Activated naive CD8-positive, alpha-beta T cell treated with anti-CD3 and anti-CD28 coated beads, Interleukin-2, amount 10 ng/mL, durations not matched to agents 7 days and 5 days (primary cell): ENCODE results near the gene MAD2L2. TPM values are rescaled to one million over a fixed set of nuclear protein-coding genes. Genes with fewer than 3 reads are reported as not detected.

ENCODE experiments used
- ATAC-seq: fragments of 150-1000 bp; cut with Tn5 transposase; one replicate; pipeline ENCODE4 v1.10.0; 2021; ENCODE audit warnings: low read depth, moderate library complexity
- POLR2A ChIA-PET: fragments of 350-600 bp; sonication (Branson Sonifier 250); formaldehyde crosslinking; loops from one replicate; lab custom pipeline; 2021; ENCODE audit warnings: antibody characterized with exemption; lab: Charles Lee
- DNase-seq: peaks from one replicate; pipeline ENCODE4 v3.0.0; 2021
- H3K27ac Mint-ChIP-seq: one replicate; pipeline ENCODE4 v1.8.0; 2022; ENCODE audit warnings: mild to moderate bottlenecking, mixed read lengths
- H3K27me3 Mint-ChIP-seq: one replicate; pipeline ENCODE4 v1.8.0; 2022; ENCODE audit warnings: mild to moderate bottlenecking, moderate library complexity, mixed read lengths
- H3K36me3 Mint-ChIP-seq: one replicate; pipeline ENCODE4 v1.8.0; 2021; ENCODE audit warnings: mild to moderate bottlenecking, mixed read lengths
- H3K4me1 Mint-ChIP-seq: one replicate; pipeline ENCODE4 v1.8.0; 2021; ENCODE audit warnings: mixed read lengths
- H3K4me3 Mint-ChIP-seq: one replicate; pipeline ENCODE4 v1.8.0; 2022; ENCODE audit warnings: mild to moderate bottlenecking, moderate library complexity, mixed read lengths
- H3K9me3 Mint-ChIP-seq: one replicate; pipeline ENCODE4 v1.8.0; 2021; ENCODE audit warnings: mixed read lengths
- total RNA-seq, 2 experiments: library from RNA; stranded (reverse); gene quantifications; one replicate each; pipeline ENCODE4 v1.2.3, GENCODE V29; 2021

The MAD2L2 gene
- total RNA-seq, 2 experiments from 2014 or later, result 95.4 to 103 TPM

DNA sequence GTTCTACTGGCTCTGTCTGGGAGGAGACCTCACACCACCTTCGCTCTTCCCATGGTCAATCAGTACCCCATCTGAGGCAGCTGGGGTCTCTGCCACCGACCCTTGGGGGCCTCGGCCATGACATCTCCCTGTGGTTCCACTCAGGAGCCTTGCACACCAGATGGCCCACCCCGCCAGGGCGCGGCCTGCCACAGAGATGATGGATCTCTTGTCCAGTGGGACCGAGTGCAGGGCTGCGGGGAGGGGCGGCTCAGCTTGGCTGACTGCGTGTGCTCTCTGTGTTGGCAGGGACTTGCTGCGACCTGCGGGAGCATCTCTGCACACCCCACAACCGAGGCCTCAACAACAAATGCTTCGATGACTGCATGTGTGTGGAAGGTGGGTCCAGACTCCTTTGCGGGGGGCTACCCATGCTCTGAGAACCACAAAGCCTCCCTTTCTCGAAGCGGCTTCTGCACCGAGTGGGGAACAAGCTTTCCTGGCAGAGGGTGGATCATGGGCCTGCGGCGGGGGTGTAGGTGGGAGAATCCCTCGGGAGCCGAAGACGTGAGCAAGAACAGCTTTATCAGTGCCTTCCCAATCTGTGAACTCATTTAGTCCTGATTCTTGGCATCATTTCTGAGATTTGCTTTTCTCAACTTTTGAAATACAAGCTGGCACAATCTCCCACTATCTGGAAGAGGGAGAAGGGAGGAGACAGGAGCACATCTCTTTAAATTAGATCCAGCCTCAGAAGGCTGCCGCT, 34.1 kb upstream of the MAD2L2 start:
- POLR2A ChIA-PET, result interaction anchor here (1.6 to 2.1 kb wide), 2 partner anchors 51 to 193 kb away, joined by 3 to 14 read pairs; partner anchors contain the start of gene FBXO6
- DNase-seq, result no peak

GRCh38 chr1:11713095-11713494, 32.1 kb upstream of the MAD2L2 start:
- H3K4me1 Mint-ChIP-seq, result no peaks in the 10 kb centered on the region
- ATAC-seq (no peak), DNase-seq (no peak)
- peaks cover 4% of the 10 kb centered on the region for H3K27me3 Mint-ChIP-seq
- no peak overlapping the region for H3K27ac Mint-ChIP-seq
- no peaks in the 10 kb centered on the region for H3K9me3 Mint-ChIP-seq
- H3K4me3 Mint-ChIP-seq, result no peak overlapping the region
- no peaks in the 10 kb centered on the region for H3K36me3 Mint-ChIP-seq
- POLR2A ChIA-PET, result interaction anchor here (1.4 kb wide), 1 partner anchor 63 kb away, joined by 3 read pairs; no protein-coding TSS in a partner anchor

More for the DNA sequence above, 34.1 kb upstream of the MAD2L2 start:
- Mint-ChIP-seq H3K4me3 (no peak overlapping the region), H3K9me3 (no peaks in the 10 kb centered on the region), H3K36me3 (no peaks in the 10 kb centered on the region), H3K27ac (no peak overlapping the region), H3K27me3 (peaks cover 4% of the 10 kb centered on the region), H3K4me1 (peaks cover 11% of the 10 kb centered on the region)
- no peak for ATAC-seq

- POLR2A ChIA-PET, result interaction anchor here (1.4 kb wide), 1 partner anchor 62 kb away, joined by 3 read pairs; no protein-coding TSS in a partner anchor
- Mint-ChIP-seq H3K27me3 (peaks cover 4% of the 10 kb centered on the region), H3K9me3 (no peaks in the 10 kb centered on the region), H3K36me3 (no peaks in the 10 kb centered on the region), H3K27ac (no peak overlapping the region), H3K4me3 (no peak overlapping the region), H3K4me1 (no peaks in the 10 kb centered on the region)
- no peak for DNase-seq
- no peak for ATAC-seq
Measured at GRCh38 chr1:11712285-11712684, 31.3 kb upstream of the MAD2L2 start.

- ATAC-seq, result no peak
- no peaks in the 10 kb centered on the region for H3K36me3 Mint-ChIP-seq
Measured at GRCh38 chr1:11711490-11711889, 30.5 kb upstream of the MAD2L2 start.

DNA sequence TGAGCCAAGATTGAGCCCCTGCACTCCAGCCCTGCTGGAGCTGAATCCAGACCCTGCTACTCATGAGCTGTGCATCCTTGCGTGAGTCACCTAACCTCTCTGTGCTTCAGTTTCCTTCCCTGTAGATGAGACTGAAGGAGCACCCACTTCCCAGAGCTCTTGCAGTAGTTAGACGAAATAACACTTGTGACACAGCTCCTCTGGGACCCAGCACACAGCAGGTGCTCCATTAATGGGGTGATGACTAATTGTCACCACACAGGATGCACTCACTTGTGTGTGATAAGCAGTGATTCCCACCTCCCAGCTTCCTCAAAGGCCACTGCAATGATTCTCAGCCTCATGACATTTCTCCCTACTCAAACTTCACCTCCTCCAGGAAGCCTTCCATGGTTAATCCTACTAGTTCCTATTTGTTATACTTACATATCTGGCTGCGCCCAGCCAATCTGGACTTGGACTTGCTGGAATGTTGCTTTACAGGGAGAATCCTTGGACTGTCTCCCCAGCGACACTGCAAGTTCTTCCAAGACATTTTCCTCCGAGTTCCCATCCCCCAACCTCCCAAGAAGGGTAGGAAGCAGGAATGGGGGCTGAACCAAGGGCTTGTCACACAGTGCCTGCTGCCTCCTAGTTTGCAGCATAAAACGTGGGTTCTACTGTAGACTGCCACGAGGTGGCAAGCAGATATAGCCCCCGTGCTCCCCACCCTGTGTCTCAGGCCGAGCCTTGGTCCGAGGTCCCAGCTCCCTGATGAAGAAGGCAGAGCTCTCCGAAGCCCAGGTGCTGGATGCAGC, 27.8 kb upstream of the MAD2L2 start:
- H3K27me3 Mint-ChIP-seq, result peaks cover 11% of the 10 kb centered on the region
- no peak overlapping the region for H3K27ac Mint-ChIP-seq
- no peak for ATAC-seq
- H3K36me3 Mint-ChIP-seq, result no peaks in the 10 kb centered on the region
- H3K4me3 Mint-ChIP-seq, result no peak overlapping the region
- H3K4me1 Mint-ChIP-seq, result no peaks in the 10 kb centered on the region
- POLR2A ChIA-PET, result interaction anchor here (0.6 to 1.9 kb wide), 3 partner anchors 11 to 1889 kb away, joined by 3 to 5 read pairs (median 4); no protein-coding TSS in a partner anchor
- H3K9me3 Mint-ChIP-seq, result no peaks in the 10 kb centered on the region
- no peak for DNase-seq

More at GRCh38 chr1:11711490-11711889, 30.5 kb upstream of the MAD2L2 start:
- POLR2A ChIA-PET, result interaction anchor here (0.7 to 1.0 kb wide), 3 partner anchors 8 to 57 kb away, joined by 4 to 5 read pairs (median 4); partner anchors contain the start of genes FBXO2 and FBXO44
- Mint-ChIP-seq H3K9me3 (no peaks in the 10 kb centered on the region), H3K27me3 (peaks cover 4% of the 10 kb centered on the region), H3K27ac (no peak overlapping the region), H3K4me1 (no peaks in the 10 kb centered on the region), H3K4me3 (no peak overlapping the region)
- DNase-seq, result no peak

DNA sequence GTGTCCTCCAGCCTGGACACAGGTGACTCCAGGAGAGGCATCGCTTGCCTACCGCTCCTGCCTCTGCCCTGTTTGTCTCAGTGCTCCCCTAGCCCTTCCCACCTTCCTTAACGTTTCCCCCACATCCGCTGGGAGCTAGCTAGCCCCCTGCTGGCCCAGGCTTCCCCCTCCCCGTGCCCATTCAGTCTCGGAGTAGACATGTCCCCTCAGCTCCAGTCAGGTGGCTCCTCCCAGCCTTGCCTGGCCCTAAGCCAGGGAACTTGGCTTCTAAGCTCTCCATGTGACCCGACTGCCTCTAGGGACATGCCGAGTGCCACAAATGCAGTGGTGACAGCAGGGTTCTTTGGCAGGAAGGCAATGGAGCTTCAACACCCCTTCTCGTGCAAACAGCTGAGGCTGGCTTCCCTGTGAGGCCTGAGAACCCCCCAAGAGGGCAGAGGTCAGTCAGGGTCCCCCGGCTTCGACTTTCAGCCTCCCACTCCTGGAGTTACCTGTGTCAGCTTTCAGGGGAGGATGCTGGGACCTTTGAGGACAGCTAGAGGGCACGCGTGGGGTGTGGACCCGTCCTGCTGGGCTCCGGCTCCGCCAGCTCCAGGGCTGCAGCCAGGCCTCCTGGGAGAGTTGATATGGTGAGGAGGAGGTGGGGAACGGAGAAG, 26.8 kb upstream of the MAD2L2 start:
- no peak for DNase-seq
- Mint-ChIP-seq H3K9me3 (no peaks in the 10 kb centered on the region), H3K4me3 (no peak overlapping the region), H3K4me1 (peaks cover 5% of the 10 kb centered on the region), H3K36me3 (no peaks in the 10 kb centered on the region), H3K27ac (no peak overlapping the region), H3K27me3 (peaks cover 13% of the 10 kb centered on the region)
- no peak for ATAC-seq
- POLR2A ChIA-PET, result interaction anchor here (1.0 to 1.9 kb wide), 2 partner anchors 12 to 13 kb away, joined by 4 to 5 read pairs; no protein-coding TSS in a partner anchor

- peaks cover 5% of the 10 kb centered on the region for H3K4me1 Mint-ChIP-seq
- no peak for ATAC-seq
- H3K27ac Mint-ChIP-seq, result no peak overlapping the region
- peaks cover 13% of the 10 kb centered on the region for H3K27me3 Mint-ChIP-seq
- H3K36me3 Mint-ChIP-seq, result no peaks in the 10 kb centered on the region
- no peak for DNase-seq
- H3K9me3 Mint-ChIP-seq, result no peaks in the 10 kb centered on the region
- H3K4me3 Mint-ChIP-seq, result no peak overlapping the region
- POLR2A ChIA-PET, result interaction anchor here (1.5 kb wide), 1 partner anchor 41 kb away, joined by 3 read pairs; no protein-coding TSS in a partner anchor
Measured at GRCh38 chr1:11706292-11706691, 25.3 kb upstream of the MAD2L2 start.

DNA sequence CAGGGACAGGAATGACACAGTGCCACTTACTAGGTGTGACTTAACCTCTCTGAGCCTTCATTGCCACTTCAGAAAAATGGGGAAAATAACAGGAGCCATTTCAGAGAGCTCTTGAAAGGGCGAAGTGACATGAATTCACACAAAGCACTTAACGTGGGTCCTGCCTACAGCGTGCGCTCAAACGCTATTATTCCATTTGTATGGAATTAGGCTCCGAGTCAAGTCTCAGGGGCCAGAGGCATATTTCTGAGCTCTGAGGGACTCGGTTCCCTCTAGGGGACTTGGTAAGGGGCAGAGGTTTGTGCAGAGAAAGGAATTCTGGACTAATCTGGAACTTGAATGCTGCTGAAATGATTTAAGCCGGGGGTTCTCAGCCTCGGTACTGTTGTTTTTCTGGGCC, 24.6 kb upstream of the MAD2L2 start:
- Mint-ChIP-seq H3K4me1 (peaks cover 5% of the 10 kb centered on the region), H3K36me3 (no peaks in the 10 kb centered on the region), H3K27me3 (peaks cover 17% of the 10 kb centered on the region), H3K4me3 (no peak overlapping the region), H3K27ac (no peak overlapping the region), H3K9me3 (no peaks in the 10 kb centered on the region)
- no peak for ATAC-seq
- no peak for DNase-seq
- POLR2A ChIA-PET, result interaction anchor here (1.5 kb wide), 1 partner anchor 41 kb away, joined by 3 read pairs; no protein-coding TSS in a partner anchor

- ATAC-seq, result no peak
- POLR2A ChIA-PET, result interaction anchor here (1.5 kb wide), 1 partner anchor 40 kb away, joined by 3 read pairs; no protein-coding TSS in a partner anchor
- Mint-ChIP-seq H3K9me3 (no peaks in the 10 kb centered on the region), H3K36me3 (no peaks in the 10 kb centered on the region), H3K4me1 (peaks cover 5% of the 10 kb centered on the region), H3K27me3 (peaks cover 14% of the 10 kb centered on the region), H3K27ac (no peak overlapping the region), H3K4me3 (no peak overlapping the region)
- no peak for DNase-seq
Measured at GRCh38 chr1:11704691-11705475, 23.9 kb upstream of the MAD2L2 start.

GRCh38 chr1:11704194-11704529, 23.2 kb upstream of the MAD2L2 start:
- POLR2A ChIA-PET, result no interaction called here
- Mint-ChIP-seq H3K4me3 (no peak overlapping the region), H3K27ac (no peak overlapping the region)

DNA sequence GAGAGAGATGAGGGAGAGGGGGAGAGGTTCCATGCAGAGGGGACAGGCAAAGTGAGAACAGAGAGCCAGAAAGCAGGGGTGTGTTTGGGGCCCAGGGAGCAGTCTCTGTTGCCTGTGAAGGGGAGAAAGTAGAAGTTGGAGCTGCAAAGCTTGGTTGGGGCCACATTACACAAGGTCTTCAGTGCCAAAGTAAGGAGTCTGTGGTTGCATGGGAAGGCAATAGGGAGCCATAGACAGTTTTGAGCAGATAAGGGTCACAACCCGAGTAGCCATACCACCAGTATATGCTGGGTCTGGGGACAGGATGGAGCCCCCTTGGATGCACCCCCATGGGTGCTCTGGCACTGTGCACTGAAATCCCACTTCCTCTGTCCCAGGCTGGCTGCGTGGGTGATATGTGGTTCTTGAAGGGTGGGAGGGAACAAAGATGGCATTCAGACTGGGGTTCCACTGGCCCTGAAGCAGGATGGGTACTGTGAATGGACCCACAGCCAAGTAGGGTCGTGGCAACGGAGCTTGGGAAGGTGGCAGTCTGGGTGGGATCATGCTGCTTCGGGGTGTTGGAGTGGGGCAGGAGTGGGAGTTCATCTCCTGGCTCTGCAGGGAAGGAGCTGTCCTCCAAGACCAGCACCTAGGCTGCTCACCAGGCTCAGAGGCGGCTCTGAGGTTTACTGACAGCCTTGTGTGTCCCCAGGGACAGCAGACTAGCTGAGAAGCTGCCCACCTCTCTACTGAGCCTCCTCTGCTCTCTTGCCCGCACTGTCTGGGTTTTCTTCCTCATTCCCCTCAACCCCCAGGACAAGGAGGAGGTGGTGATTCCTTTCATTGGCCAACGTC, 22.6 kb upstream of the MAD2L2 start:
- no peak overlapping the region for H3K4me3 Mint-ChIP-seq
- no peak for DNase-seq
- no peaks in the 10 kb centered on the region for H3K36me3 Mint-ChIP-seq
- ATAC-seq, result no peak
- H3K27me3 Mint-ChIP-seq, result peaks cover 17% of the 10 kb centered on the region
- H3K4me1 Mint-ChIP-seq, result peaks cover 5% of the 10 kb centered on the region
- no peaks in the 10 kb centered on the region for H3K9me3 Mint-ChIP-seq
- H3K27ac Mint-ChIP-seq, result no peak overlapping the region
- POLR2A ChIA-PET, result no interaction called here

More at GRCh38 chr1:11704194-11704529, 23.2 kb upstream of the MAD2L2 start:
- peaks cover 15% of the 10 kb centered on the region for H3K27me3 Mint-ChIP-seq
- H3K36me3 Mint-ChIP-seq, result no peaks in the 10 kb centered on the region
- peaks cover 5% of the 10 kb centered on the region for H3K4me1 Mint-ChIP-seq
- H3K9me3 Mint-ChIP-seq, result no peaks in the 10 kb centered on the region
- DNase-seq, result no peak
- no peak for ATAC-seq
